Panc1 (cell line): Measurements from ENCODE around the gene ADCY3. TPM values are rescaled to one million over a fixed set of nuclear protein-coding genes. Genes with fewer than 3 reads are reported as not detected.

ENCODE experiments used
- ATAC-seq: fragments of 200-7000 bp; cut with Tn5 transposase; 2 replicates; pipeline ENCODE4 v1.9.1; 2020; ENCODE audit warnings: mild to moderate bottlenecking, moderate library complexity
- BruUV-seq: library from RNA; stranded (reverse); fragments of 400-500 nt; replicated peaks from 2 replicates; lab custom pipeline; 2021; lab: Mats Ljungman, UMichigan
- CTCF ChIA-PET: fragments of 300-600 bp; sonication (Branson Sonifier 250); formaldehyde crosslinking; loops from one replicate; lab custom pipeline; 2022; ENCODE audit warnings: antibody characterized with exemption; lab: Charles Lee
- POLR2A ChIA-PET: fragments of 300-600 bp; sonication (Branson Sonifier 250); formaldehyde crosslinking; loops from one replicate; lab custom pipeline; 2022; ENCODE audit warnings: antibody characterized with exemption; lab: Charles Lee
- DNase-seq: peaks from one replicate; pipeline ENCODE4 v3.0.0-alpha.2; 2010; ENCODE audit warnings: low read depth, low spot score
- H3K27ac ChIP-seq: 2 replicates; pipeline ENCODE4 v1.5.1; 2011; ENCODE audit warnings: mild to moderate bottlenecking, low read length, inconsistent platforms
- H3K27me3 ChIP-seq: fragments of 200-500 bp; sonication (Bioruptor generic); 2 replicates; pipeline ENCODE4 v1.6.0; 2014; ENCODE audit warnings: low read length, inconsistent platforms; ENCODE audit not compliant: control insufficient read depth, insufficient read depth
- H3K36me3 ChIP-seq: fragments of 200-500 bp; sonication (Bioruptor generic); 2 replicates; pipeline ENCODE4 v1.5.1; 2014; ENCODE audit warnings: inconsistent platforms, mild to moderate bottlenecking, low read length, moderate library complexity; ENCODE audit not compliant: control insufficient read depth, insufficient read depth
- H3K4me1 ChIP-seq: 2 replicates; pipeline ENCODE4 v1.5.1; 2011; ENCODE audit warnings: inconsistent platforms, mild to moderate bottlenecking, low read length, moderate library complexity; ENCODE audit not compliant: control insufficient read depth, insufficient read depth
- H3K4me3 ChIP-seq, 2 experiments: 2 replicates each; pipeline ENCODE4 v1.5.1; 2011 to 2012; ENCODE audit warnings: low read depth in 2 of 2, low read length in 2 of 2, mild to moderate bottlenecking in 2 of 2, inconsistent platforms in 1 of 2, moderate library complexity in 1 of 2
- H3K9me3 ChIP-seq: fragments of 200-500 bp; sonication (Bioruptor generic); 2 replicates; pipeline ENCODE4 v1.5.1; 2014; ENCODE audit warnings: low read depth, mild to moderate bottlenecking, inconsistent platforms, low read length, moderate library complexity; ENCODE audit not compliant: control insufficient read depth, insufficient read depth
- POLR2AphosphoS5 ChIP-seq: IDR thresholded peaks from 2 replicates; pipeline ENCODE4 v1.6.1; 2012; ENCODE audit warnings: mild to moderate bottlenecking, low read depth, low read length, moderate library complexity
- TCF7L2 ChIP-seq: IDR thresholded peaks from 2 replicates; pipeline ENCODE4 v1.6.1; 2011; ENCODE audit warnings: mild to moderate bottlenecking, low read depth, low read length, inconsistent platforms
- in situ Hi-C: cut with HindIII; loops from 2 replicates; pipeline ENCODE4 v1.10.0; 2016; ENCODE audit warnings: low sequenced_read_pairs, low pct_unique_long_range_greater_than_20kb
- intact Hi-C: fragments of 100-400 bp; cut with micrococcal nuclease; formaldehyde crosslinking; loops from one replicate; pipeline ENCODE4 v1.10.0; 2022; ENCODE audit not compliant: unreplicated experiment
- total RNA-seq: library from RNA; stranded (reverse); gene quantifications from one replicate; pipeline ENCODE4 v1.2.1, GENCODE V29; 2021; ENCODE audit not compliant: unreplicated experiment
- TF ChIP-seq, protein P1 (sequence below): fragments of 450-650 bp; IDR thresholded peaks from 2 replicates; pipeline ENCODE4 v1.5.1; 2017; ENCODE audit warnings: mild to moderate bottlenecking
- TF ChIP-seq, protein P2 (sequence below), 2 experiments: IDR thresholded peaks; 2 replicates each; pipeline ENCODE4 v1.6.1; 2011 to 2012; ENCODE audit warnings: low read depth in 2 of 2, control low read depth in 1 of 2, low read length in 1 of 2, mild to moderate bottlenecking in 1 of 2, moderate library complexity in 1 of 2; ENCODE audit not compliant: insufficient read depth in 1 of 2

Gene ADCY3
- total RNA-seq, 1 experiment from 2014 or later, result 34.1 TPM

DNA sequence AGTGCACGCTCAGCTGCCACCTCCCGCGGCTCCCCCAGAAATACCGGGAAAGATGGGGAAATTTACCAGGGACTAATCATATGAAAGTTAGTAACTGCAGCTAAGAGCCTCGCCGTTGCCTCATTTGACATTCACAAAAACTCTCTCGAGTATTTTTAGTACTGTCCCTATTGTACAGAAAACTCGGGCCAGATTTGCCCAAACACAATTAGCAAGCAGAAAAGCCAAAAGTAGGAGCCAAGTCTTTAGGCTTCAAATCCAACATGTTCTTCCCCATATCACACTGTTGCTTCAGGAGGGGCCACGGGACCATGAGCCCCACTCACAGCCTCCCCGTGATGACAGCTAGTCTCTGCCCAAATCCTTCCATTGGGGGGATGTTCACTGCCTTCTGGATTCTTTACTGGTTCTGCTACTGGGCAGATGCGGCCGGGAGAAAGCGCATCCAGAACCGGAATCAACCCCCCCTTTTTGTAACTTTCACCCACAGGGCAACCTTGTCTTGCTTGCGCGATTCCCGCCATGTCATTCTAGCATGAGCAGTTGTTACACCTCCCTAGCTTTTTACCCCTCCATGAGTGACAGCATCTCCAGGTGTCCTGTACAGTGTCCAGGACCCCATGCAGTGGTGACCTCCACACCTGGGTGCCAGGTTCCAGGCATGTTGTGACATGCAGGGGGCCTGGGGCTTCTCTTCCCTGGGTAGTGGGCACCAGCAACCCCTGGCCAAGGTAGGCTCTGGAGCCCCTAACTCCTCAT, 91.6 kb downstream of the ADCY3 start:
- in situ Hi-C loops, result no loop called here

DNA sequence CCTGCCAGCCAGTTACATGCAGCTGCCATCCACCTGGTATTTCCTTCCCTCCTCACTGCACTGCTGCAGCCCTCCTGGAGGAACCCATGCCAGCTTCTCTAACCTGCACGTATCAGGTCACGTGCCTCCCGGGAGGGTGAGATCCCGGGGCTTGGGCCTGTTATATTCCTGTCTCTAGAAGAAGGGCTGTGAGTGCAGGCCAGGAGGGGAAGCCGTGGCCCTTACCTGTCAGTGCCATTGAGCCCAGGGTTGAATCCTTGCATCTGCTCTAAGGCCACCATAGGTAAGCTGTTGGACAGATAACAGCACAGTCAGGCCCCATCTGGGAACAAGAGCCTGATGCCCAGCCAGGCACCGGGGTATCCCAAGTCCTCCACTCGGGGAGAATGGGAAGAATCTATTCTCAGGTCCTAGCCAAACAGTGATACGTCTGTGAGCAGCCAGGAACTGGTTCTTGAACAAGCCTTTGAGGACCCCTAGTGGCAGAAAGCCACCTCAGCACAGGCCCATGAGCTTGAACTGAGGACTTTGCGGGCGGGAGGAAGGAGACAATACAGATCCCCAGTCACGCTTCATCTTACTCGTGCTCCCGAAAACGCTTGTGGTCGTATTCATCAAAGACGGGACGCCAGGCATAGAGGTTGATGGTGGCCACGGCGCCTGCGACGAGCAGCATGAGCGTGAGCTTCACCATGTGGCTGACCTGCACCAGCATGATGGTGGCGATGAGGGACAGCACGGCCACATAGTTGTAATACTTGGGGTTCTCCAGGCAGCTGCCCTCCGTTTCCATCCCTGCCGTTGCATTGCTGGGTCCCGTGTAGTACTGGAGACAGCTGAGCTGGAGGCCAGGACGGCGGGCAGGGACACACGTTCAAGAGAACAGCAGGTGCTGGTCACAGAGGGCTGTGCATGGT, 92.5 kb downstream of the ADCY3 start:
- TF ChIP-seq, protein P1, sequence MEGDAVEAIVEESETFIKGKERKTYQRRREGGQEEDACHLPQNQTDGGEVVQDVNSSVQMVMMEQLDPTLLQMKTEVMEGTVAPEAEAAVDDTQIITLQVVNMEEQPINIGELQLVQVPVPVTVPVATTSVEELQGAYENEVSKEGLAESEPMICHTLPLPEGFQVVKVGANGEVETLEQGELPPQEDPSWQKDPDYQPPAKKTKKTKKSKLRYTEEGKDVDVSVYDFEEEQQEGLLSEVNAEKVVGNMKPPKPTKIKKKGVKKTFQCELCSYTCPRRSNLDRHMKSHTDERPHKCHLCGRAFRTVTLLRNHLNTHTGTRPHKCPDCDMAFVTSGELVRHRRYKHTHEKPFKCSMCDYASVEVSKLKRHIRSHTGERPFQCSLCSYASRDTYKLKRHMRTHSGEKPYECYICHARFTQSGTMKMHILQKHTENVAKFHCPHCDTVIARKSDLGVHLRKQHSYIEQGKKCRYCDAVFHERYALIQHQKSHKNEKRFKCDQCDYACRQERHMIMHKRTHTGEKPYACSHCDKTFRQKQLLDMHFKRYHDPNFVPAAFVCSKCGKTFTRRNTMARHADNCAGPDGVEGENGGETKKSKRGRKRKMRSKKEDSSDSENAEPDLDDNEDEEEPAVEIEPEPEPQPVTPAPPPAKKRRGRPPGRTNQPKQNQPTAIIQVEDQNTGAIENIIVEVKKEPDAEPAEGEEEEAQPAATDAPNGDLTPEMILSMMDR, result peak; percentile 93
- TF ChIP-seq, protein P2, sequence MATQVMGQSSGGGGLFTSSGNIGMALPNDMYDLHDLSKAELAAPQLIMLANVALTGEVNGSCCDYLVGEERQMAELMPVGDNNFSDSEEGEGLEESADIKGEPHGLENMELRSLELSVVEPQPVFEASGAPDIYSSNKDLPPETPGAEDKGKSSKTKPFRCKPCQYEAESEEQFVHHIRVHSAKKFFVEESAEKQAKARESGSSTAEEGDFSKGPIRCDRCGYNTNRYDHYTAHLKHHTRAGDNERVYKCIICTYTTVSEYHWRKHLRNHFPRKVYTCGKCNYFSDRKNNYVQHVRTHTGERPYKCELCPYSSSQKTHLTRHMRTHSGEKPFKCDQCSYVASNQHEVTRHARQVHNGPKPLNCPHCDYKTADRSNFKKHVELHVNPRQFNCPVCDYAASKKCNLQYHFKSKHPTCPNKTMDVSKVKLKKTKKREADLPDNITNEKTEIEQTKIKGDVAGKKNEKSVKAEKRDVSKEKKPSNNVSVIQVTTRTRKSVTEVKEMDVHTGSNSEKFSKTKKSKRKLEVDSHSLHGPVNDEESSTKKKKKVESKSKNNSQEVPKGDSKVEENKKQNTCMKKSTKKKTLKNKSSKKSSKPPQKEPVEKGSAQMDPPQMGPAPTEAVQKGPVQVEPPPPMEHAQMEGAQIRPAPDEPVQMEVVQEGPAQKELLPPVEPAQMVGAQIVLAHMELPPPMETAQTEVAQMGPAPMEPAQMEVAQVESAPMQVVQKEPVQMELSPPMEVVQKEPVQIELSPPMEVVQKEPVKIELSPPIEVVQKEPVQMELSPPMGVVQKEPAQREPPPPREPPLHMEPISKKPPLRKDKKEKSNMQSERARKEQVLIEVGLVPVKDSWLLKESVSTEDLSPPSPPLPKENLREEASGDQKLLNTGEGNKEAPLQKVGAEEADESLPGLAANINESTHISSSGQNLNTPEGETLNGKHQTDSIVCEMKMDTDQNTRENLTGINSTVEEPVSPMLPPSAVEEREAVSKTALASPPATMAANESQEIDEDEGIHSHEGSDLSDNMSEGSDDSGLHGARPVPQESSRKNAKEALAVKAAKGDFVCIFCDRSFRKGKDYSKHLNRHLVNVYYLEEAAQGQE (IDR thresholded peaks at IDR 0.05; ENCODE audit: insufficient read depth in 1 of 2, low read depth in 2 of 2, low read length in 1 of 2), result no peak

More for the DNA sequence above, 91.6 kb downstream of the ADCY3 start:
- CTCF ChIA-PET, result interaction anchor here (0.5 to 2.4 kb wide), 3 partner anchors 135 to 526 kb away, joined by 3 to 13 read pairs (median 3); no protein-coding TSS in a partner anchor
- TF ChIP-seq POLR2AphosphoS5 (0 out of 2 replicates have a peak, but pooled peaks have one; percentile 11), TCF7L2 (no peak)
- no TSS peak for BruUV-seq
- H3K9me3 ChIP-seq, result no peaks in the 10 kb centered on the region
- no peaks in the 10 kb centered on the region for H3K36me3 ChIP-seq
- POLR2A ChIA-PET, result no interaction called here
- H3K4me3 ChIP-seq, result no peak overlapping the region
- H3K4me1 ChIP-seq, result peaks cover 11% of the 10 kb centered on the region
- ATAC-seq, result no peak
- DNase-seq, result no peak
- intact Hi-C loops, result no loop called here
- no peak overlapping the region for H3K27ac ChIP-seq
- H3K27me3 ChIP-seq, result no peaks in the 10 kb centered on the region

More for the DNA sequence above, 92.5 kb downstream of the ADCY3 start:
- Histone ChIP-seq H3K36me3 (no peaks in the 10 kb centered on the region), H3K4me3 (no peak overlapping the region), H3K27ac (no peak overlapping the region), H3K9me3 (no peaks in the 10 kb centered on the region), H3K27me3 (no peaks in the 10 kb centered on the region), H3K4me1 (peaks cover 11% of the 10 kb centered on the region)
- POLR2A ChIA-PET, result no interaction called here
- DNase-seq, result peak; percentile 71
- CTCF ChIA-PET, result interaction anchor here (0.5 to 2.4 kb wide), 4 partner anchors 22 to 525 kb away, joined by 3 to 13 read pairs (median 3); no protein-coding TSS in a partner anchor
- in situ Hi-C loops (no loop called here), intact Hi-C loops (loop anchor here (1.0 kb wide), 1 partner anchor 417 kb away; no protein-coding TSS in a partner anchor)
- no TSS peak for BruUV-seq
- ATAC-seq, result peak; percentile 94
